Frontal cortex (tissue), 4 donors: ENCODE data around the gene TGFA. TPM values are rescaled to one million over a fixed set of nuclear protein-coding genes. Genes with fewer than 3 reads are reported as not detected.

Experiments used
- DNase-seq, 2 donors: peaks; one replicate each; pipeline ENCODE4 v3.0.0; 2012; ENCODE audit warnings: low spot score in 2 of 2
- FAIRE-seq: peaks from 2 replicates; lab custom pipeline; 2012; peaks lifted over from hg19 to GRCh38; lab: Jason Lieb, UNC
- total RNA-seq: library from RNA; depleted of rRNA; stranded (reverse); fragments of >200 nt; gene quantifications from one replicate; pipeline ENCODE4 v1.2.3, GENCODE V29; 2014
- donor health status: control.
- donor health status: control.
- donor health status: control.

The TGFA gene
- total RNA-seq, 1 donor from 2014 or later = 14.3 TPM

DNA sequence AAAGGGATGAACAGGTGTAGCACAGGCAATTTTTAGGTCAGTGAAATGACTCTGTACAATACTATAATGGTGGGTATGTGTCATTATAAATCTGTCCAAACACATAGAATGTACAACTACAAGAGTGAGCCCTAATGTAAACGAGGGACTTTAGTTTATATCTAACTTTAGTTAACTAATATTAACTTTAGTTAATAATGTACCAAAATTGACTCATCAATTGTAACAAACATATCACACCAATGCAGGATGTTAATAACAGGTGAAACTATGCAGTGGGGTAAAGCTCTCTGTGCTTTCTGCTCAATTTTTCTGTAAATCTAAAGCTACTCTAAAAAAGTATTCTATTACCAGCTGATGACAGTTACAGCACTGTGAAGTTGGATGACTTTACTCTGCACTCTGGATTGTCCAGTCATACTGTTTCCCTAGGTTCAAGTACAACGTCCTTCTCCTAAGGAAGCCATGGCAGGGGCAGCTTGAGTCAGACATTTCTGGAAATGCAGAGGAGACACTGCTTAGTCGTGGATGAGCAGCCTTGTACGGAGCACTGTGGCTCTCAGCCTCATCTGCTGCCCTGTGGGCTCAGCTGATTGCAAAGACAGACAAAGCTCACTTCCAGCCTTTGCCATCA lies 26.1 kb downstream of the TGFA start:
- FAIRE-seq = no peak
- DNase-seq = no peak

DNA sequence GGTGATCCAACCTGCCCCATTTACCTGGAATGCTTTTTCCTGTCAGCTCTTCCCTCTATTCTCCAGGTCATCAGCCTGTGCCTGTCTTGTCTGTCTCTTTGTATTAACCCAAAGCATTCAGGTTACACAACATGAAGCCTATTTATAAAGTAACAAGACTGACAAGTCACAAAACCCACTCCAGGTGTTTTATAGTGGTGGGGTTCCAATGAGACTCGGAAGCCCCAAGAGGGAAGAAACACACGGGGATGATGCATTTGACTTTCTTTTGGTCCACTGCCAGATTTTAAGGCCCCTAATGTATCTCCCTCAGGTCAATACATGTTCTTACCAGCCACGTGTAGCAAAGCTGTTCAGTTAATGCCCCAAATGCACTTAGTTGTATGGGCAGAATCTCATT lies 27.5 kb downstream of the TGFA start:
- FAIRE-seq (no peak), DNase-seq (no peak)

DNA sequence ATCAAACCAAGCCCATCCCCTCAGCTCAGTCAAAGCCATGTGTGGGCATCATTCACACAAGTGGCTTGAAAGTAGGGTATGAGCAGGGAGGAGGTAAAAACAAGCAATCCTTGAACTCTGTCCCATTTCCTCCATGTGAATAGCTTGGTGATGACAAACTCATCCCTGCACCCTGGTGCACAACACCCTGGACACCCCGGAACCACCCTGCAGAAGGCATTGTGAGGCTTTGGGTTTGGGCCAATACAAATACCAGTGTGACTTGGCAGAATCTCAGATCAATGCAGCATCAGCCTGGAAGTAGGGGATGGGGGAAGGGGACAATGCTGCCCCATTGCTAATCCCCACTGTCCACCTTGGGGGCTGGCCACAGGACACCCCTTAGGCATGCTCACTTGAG lies 28.6 kb downstream of the TGFA start:
- FAIRE-seq = no peak

DNA sequence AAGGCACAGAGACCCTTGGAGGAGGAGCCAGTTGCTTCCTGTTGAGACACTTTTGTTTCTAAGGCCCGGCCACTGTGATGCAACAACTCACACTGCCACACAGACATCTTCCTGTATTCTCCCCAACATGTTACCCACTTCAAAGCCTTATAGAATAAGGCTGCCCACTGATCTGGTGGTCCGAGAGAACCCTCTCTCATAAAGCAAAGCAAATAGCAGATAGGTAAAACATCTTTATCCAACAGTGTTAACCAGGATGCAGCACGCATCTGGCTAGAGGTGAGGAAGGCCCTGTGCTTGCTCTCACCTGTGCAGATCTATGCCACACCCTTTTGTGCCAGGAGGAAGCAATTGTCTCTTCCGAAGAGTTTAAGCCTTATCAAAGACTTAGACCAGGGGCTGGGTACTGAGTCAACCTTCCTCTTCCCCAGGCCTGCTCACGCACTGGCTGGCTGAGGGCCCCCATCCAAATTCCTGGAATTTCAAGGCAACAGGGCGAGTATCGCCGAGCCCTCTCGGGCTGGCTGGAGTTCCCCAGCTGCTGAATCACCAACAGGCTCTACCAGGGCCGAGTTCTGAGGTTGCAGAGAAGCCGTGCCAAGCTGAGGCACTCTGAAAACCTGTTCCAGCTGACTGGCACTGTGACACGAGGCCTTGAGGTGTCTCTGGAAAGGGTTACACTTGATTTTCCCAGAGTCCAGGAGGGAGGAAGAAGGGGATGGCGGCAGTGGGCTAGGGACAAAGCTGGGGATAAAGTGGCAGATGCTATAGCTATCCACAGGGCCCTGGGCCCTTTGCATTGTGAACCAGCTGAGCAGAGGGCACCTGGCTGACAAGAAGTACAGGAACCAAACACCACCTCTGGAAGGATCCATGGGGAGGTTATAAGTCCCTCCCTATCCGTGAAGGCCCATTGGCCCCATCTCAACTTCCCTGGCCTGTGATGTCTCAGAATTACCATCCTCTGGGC lies 29.3 kb downstream of the TGFA start:
- DNase-seq (no peak), FAIRE-seq (no peak)

More for the DNA sequence above, 28.6 kb downstream of the TGFA start:
- DNase-seq = no peak

DNA sequence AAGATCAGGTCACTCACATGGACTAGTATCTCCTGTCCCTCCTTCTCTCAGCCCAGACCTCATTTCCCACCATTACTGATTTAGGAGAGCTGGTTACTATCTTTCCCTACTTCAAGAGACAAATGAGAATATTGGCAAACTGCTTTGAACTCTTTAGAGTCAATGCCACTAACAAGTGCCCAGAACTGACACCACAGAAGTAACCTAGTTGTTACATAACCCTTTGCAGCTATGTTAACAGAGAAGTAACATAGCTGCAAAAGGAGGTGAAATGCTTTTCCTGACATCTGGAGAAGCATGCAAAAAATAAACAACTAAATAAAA lies 30.0 kb downstream of the TGFA start:
- no peak for FAIRE-seq
- no peak for DNase-seq

DNA sequence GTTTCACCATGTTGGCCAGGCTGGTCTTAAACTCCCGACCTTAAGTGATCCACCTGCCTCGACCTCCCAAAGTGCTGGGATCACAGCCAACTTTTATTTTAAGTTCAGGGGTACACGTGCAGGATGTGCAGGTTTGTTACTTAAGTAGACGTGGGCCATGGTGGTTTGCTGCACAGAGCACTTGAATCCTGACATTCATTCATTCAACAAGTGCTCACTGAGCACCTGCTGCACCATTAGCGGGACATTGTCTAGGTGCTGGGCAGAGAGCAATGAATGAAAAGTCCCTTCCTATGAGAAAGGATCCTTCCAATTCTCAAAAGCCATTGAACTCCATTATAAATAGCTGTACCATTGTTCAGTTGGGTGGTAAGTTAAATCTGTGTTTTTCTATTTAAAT lies 31.0 kb downstream of the TGFA start:
- FAIRE-seq = no peak
- no peak for DNase-seq

DNA sequence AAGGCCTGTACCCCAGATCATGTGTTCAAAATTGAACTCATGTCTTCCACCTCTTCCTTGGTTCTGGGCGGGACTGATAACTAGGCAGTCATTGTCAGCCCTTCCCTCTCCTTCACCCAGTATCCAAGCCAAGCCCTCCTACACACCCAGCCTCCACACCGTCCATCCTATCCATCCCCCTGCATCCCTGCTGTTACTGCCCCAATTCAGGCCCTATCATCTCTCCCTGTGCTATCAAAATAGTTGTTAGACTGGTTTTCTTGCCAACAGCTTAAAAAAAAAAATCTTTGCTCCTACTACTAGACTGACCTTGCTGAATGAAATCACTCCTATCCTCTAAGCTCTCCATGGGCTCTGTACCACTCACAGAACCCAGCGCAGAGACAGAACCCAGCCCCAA lies 32.8 kb downstream of the TGFA start:
- FAIRE-seq = no peak
- DNase-seq = no peak

DNA sequence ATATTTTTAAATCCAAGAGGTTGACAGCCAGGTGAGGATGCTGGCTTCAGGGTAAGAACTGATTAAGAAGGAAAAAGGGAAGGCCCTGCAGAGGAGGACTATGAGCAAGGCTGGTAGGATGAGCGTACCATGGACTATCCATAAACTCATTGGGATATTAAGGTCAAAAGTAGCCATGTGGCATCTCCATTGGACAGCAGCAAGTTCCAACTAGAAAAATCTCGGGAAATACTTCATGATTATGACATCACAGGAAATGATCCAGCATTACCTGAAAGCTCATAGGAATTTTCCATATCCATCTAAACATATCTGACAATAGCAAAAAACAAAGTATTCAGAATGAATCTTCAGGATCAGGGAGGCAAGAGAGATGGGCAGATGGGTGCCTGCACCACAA lies 34.2 kb downstream of the TGFA start:
- no peak for FAIRE-seq
- no peak for DNase-seq

DNA sequence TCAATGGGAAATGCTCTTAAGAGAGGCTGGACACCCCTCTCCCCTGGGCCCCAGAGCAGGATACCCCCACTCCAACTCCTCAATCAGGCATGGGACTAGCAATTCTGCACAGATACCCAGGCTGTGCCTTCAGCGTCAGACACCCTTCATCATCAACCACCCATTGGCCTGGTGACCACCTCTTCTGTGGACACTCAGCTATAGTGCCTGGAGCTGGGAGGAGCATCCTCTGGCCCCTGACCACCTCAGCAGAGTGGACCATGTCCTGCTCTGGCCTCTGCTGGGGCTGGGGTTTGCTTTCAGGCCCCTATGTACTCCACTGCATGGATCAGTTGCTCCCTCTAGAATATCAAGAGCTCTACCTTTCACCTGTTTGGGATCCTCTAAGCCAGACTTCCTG lies 35.1 kb downstream of the TGFA start:
- FAIRE-seq (no peak), DNase-seq (no peak)

DNA sequence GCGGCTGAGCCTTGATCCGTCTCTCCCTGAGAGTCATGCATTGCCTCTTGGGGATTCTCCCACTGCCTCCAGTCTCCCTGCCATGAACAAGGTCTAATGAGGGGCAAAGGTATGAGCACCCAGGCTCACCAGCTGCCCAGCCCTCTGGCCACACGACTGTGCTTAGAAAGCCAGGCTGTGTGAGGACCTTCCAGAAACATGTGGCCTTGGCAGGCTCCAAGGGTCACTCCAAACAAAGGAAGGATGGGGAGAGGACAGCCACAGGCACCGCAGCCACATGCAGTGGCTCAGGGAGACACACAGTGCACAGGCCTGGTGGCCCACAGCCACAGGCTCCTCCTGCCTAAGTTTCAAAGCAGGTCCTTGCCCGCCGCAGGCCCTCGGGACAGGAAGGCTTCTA lies 35.8 kb downstream of the TGFA start:
- DNase-seq = no peak
- no peak for FAIRE-seq

DNA sequence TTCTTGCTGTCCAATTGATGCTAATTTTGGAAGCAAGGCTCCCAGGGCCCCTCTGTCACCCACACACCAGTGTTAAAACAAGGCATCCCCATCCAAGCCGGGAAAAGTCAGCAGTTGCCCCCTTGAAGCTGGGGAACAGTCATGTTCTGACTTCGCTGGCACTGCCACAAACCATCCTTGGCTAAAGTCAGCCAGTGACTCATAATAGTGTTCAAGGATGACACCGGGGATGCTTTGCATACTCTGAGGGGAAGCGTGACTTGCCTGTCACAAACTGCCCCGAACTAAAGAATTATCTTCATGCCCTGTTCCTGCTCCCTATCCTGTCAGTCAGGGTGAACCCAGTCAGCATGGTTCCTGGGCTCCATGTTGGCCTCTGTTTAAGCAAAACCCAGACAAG lies 37.0 kb downstream of the TGFA start:
- DNase-seq (peak in 1 of 2 donors; percentile 54), FAIRE-seq (no peak)

DNA sequence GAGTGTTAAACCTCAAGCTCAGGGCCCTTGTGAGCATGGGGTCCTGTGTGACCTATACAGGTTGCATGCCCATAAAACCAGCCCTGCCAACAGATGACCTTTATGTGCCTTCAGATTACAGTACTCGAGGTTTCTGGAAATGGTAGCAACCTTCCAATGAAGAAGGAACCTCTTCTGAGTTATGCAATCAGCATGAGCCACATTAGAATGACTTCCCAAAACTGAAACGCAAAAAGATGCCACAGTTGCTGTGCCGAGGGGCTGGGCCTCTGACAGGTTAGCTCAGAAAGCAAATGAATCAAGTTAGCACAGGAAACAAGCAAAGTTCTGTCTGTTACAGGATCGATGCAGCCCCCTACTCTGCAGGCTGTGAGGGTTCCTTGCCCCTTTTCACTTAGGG lies 37.7 kb downstream of the TGFA start:
- DNase-seq = no peak
- no peak for FAIRE-seq

DNA sequence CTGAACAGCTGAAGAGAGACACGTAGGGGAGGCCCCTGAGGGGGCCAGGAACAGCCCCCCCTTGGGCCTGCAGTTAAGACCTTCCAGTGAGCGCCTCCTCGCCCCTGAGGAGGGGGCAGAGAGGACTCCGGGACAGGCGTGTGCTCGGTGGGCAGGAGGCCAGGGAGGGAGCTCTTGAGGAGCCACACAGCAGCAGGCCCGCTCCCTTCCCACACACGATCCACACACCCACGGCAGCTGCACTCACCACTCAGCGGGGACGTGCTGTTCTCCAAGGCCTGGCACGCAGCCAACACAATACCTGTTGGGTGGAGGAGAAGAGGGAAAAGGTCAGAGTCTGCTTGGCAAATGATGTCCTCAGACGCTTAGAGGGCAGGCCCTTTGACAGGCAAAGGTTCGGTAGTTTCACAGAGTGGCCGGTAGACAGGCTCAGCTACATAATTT lies 39.0 kb downstream of the TGFA start:
- FAIRE-seq = no peak
- no peak for DNase-seq

DNA sequence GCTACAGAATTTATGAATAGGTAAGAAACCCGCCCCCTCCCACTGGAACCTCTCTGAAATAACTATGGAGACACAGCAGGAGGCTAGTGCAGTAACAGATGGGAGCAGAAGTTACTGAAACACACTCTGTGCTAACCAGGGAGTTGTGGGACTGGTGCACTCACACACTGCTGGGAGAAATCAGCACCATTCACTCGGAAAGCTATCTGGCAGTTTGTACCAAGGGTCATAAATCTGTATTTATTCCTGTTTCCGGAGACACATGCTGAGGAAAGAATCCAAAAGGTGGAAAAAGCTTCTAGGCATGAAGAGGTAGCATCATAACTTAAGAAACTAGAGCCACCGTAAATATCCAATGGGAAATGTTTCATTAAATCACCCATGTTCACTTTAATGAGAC lies 39.9 kb downstream of the TGFA start:
- FAIRE-seq = no peak

DNA sequence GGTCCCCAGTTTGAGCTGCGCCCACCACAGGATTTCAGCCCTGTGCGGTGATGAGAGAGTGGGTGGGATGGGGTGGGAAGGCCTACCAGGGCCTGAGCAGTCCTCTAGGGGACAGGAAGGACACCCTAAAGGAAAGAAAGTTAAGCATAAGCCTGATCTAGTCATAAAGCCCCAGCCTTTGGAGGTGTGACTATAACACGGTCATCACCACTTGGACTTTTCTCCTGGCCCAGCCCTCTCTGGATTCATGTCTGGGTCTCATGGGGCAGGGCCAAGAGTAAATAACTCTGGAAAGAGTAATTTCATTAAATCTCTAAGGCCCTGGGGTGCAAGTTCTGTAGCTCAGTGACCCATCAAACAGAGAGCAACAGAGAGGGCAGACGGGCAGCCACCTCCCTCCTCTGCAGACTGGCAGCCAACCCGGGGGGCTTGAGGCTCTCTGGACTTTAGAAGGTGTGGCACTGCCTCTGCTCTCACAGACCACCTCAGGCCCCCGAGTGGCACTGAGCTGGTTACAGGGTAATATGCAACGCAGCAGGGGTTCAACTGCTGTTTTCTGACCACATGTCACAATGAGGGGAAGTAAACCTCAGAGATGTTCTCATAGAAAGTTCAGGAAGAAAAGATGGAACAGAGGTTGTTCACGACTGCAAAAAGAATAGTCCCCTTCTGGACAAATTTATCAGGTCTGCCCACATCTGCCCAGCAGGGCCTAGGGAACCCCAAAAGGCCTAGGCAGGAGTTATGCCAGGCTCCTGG lies 41.5 kb downstream of the TGFA start:
- no peak for DNase-seq
- no peak for FAIRE-seq

More for the DNA sequence above, 39.9 kb downstream of the TGFA start:
- DNase-seq = no peak

DNA sequence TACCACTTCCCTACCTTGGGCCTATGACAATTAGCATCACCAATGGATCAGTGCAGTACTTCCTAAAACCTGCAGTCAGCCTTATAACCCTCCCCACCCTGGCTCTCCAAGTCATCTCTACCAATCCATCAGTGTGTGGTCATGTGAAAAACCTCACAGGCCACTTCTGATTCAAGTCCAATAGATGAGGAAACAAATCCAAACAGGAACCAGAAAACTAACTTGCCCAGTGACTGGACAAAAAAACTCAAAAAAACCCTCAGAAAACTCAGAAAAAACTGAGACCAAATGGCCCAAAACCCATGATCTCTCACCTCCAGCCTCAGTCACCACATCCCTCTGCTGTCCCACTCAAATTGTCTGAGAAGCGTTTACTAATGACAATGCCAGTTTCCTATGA lies 43.3 kb downstream of the TGFA start:
- FAIRE-seq (no peak), DNase-seq (no peak)

DNA sequence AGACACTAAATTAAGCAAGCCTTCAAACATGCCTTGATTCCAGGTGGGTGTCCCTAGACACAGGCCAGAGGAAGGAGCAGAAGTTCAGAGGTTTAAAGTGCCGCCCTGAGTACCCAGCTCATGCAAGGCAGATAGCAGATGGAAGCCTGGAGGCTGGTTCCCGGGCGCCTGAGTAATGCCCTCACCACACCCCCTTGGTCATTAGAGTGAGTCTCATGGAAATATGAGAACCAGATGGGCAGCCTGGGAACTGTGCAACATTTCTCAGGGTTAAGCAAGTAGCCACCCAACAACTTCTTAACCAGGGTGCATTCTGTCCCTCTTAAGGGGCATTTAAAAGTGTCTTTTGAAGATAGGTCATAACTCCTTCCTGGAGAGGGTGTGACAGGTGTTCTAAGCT lies 44.1 kb downstream of the TGFA start:
- no peak for FAIRE-seq
- DNase-seq = no peak

DNA sequence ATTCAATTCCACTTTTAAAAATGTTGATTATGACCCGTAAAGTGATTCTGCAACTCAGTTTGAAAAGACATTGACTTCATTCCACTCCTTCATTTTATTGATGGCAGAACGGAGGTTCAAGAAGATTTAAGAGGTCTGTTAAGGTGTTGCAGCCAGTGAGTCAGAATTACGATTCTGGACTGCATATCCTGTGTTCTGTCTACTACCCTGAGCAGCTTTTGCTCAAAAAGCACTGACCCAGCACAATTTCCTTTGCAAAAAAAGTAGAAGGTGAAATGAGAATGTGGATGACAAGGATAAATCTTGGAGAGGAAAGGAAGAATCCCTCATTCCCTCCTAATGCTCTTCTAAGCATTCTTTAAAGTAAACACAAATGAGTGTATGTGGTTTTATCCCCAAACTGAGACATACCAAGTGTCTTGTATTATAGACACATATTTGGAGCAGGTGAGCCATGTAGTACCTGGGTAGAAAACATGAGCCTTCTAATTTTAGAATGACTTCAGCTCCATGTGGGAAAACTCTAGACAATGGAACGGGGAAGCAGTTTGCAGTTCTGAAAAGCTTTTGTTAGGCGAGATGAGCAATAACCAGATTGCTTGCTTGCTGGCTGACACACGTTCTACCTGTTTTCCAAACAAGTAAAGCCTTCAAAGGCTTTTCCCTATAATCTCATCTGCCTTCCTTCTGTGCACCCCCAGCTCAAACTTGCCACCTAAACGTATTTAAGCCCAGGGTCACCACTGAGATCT lies 44.7 kb downstream of the TGFA start:
- no peak for FAIRE-seq
- no peak for DNase-seq

DNA sequence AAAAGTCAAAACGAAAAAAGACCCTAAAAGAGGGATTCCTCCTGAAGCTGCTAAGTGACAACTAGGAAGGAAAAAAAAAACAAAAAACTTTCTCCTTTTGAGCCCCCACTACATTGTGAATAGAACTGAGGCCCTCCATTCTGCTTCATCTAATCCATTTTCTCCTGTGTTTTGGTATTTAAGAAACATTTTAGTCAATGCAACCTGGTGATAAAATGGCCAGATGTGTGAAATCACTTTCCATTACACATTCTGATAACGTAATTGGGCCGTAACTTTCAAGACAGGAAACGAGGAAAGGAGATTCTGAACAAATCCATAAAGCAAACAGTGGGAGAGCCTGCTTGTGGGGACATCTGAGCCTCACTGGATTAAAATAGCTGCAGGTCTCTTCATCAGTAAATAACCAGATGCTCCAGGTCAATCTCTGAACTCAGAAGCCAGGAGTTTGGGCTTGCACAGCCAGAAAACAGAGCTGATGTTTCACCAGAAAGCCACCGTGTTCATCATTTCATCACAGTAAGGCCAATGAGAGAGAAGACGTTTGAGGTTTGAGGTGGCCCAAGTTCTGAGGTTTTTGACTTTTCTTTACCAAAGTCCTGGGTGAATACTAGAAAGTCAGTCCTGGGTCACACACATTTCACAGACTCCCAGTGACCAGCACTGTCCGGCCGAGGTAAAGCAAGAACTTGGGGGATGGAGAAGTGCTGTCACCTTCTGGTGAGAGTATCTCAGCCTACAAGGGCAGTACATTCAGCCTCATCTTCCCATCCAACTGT lies 47.8 kb downstream of the TGFA start:
- DNase-seq (no peak), FAIRE-seq (no peak)
